HCT116 (cell line): Measurements from ENCODE around the gene GNAT2.

Experiments
- POLR2A ChIP-seq: IDR thresholded peaks from 2 replicates; pipeline ENCODE4 v1.7.0; 2011; ENCODE audit warnings: borderline replicate concordance; ENCODE audit not compliant: insufficient read depth, insufficient read length; ENCODE audit errors: extremely low read depth
- SRF ChIP-seq: IDR thresholded peaks from 2 replicates; pipeline ENCODE4 v1.6.1; 2012; ENCODE audit warnings: low read depth
- TF ChIP-seq, protein P1 (sequence below), 3 experiments: fragments of 200-600 bp in 1 of 3; sonication (generic) in 1 of 3; IDR thresholded peaks in 2 of 3; conservative IDR thresholded peaks in 1 of 3; 2 replicates each; pipeline ENCODE4 v1.5.1; 2012 to 2017; ENCODE audit warnings: low read depth in 2 of 3, low read length in 2 of 3, antibody characterized with exemption in 1 of 3, borderline replicate concordance in 1 of 3, control low read depth in 1 of 3, mild to moderate bottlenecking in 1 of 3, mixed read lengths in 1 of 3, mixed run types in 1 of 3, moderate library complexity in 1 of 3; ENCODE audit not compliant: insufficient read depth in 1 of 3

DNA sequence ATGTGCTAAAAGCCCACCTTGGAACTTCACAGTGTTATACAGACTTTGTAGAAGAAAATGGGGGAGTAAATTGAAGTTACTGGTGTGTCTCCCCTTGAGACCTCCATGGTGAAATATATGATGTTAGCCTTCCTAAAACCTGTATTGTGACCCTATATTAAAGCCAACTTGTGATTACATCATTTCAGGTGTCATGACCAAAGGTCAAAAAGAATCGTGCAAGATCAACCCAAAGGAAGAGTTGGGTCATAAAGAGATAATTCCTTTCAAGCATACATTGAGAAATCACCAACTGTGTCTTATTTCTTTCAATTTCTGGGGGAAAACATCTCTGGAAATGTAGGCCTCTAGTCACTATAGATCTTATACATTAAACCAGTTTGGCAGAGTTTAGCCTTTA is 34.6 kb downstream of the GNAT2 start:
- TF ChIP-seq, protein P1, sequence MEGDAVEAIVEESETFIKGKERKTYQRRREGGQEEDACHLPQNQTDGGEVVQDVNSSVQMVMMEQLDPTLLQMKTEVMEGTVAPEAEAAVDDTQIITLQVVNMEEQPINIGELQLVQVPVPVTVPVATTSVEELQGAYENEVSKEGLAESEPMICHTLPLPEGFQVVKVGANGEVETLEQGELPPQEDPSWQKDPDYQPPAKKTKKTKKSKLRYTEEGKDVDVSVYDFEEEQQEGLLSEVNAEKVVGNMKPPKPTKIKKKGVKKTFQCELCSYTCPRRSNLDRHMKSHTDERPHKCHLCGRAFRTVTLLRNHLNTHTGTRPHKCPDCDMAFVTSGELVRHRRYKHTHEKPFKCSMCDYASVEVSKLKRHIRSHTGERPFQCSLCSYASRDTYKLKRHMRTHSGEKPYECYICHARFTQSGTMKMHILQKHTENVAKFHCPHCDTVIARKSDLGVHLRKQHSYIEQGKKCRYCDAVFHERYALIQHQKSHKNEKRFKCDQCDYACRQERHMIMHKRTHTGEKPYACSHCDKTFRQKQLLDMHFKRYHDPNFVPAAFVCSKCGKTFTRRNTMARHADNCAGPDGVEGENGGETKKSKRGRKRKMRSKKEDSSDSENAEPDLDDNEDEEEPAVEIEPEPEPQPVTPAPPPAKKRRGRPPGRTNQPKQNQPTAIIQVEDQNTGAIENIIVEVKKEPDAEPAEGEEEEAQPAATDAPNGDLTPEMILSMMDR (IDR thresholded peaks at IDR 0.05 in 2 of 3, conservative IDR thresholded peaks at IDR 0.05 in 1 of 3; ENCODE audit: borderline replicate concordance in 1 of 3, insufficient read depth in 1 of 3, low read depth in 2 of 3, low read length in 2 of 3): no peak
- TF ChIP-seq SRF: no peak
- no peak for TF ChIP-seq POLR2A
